DND-41 (cell line): ENCODE results near the gene DPM3.

Experiments used
- ATAC-seq: fragments of 200-7000 bp; cut with Tn5 transposase; 3 replicates; pipeline ENCODE4 v1.9.1; 2021; ENCODE audit warnings: low read depth; ENCODE audit not compliant: insufficient read depth
- DNase-seq: peaks from one replicate; pipeline ENCODE4 v3.0.0-alpha.2; 2020
- H2AFZ ChIP-seq: 2 replicates; pipeline ENCODE4 v1.6.0; 2012; ENCODE audit warnings: low read depth, low read length
- H3K27ac ChIP-seq: 2 replicates; pipeline ENCODE4 v1.5.1; 2012; ENCODE audit warnings: low read length, inconsistent platforms
- H3K27me3 ChIP-seq: fragments of 200-600 bp; sonication (generic); 2 replicates; pipeline ENCODE4 v1.6.0; 2012; ENCODE audit warnings: low read length, mild to moderate bottlenecking, inconsistent platforms; ENCODE audit not compliant: insufficient read depth, poor library complexity
- H3K36me3 ChIP-seq: 2 replicates; pipeline ENCODE4 v1.5.1; 2012; ENCODE audit warnings: low read length, inconsistent platforms; ENCODE audit not compliant: insufficient read depth
- H3K4me1 ChIP-seq: 2 replicates; pipeline ENCODE4 v1.5.1; 2012; ENCODE audit warnings: mild to moderate bottlenecking, low read length; ENCODE audit not compliant: insufficient read depth
- H3K4me2 ChIP-seq: 2 replicates; pipeline ENCODE4 v1.6.0; 2012; ENCODE audit warnings: mild to moderate bottlenecking, moderate library complexity, low read length, inconsistent platforms; ENCODE audit not compliant: insufficient read depth
- H3K4me3 ChIP-seq, 2 experiments: fragments of 200-600 bp in 1 of 2; shearing (Covaris generic) in 1 of 2; 2 replicates each; pipeline ENCODE4 v1.5.1; 2012 to 2016; ENCODE audit warnings: inconsistent platforms in 2 of 2, low read length in 2 of 2, mild to moderate bottlenecking in 2 of 2, low read depth in 1 of 2, moderate library complexity in 1 of 2
- H3K79me2 ChIP-seq: 2 replicates; pipeline ENCODE4 v1.6.0; 2012; ENCODE audit warnings: low read length, inconsistent platforms; ENCODE audit not compliant: insufficient read depth
- H3K9ac ChIP-seq: 2 replicates; pipeline ENCODE4 v1.6.0; 2012; ENCODE audit warnings: low read depth, mild to moderate bottlenecking, inconsistent platforms, low read length, moderate library complexity
- H3K9me3 ChIP-seq: 2 replicates; pipeline ENCODE4 v1.5.1; 2012; ENCODE audit warnings: low read length, moderate library complexity, mild to moderate bottlenecking, inconsistent platforms; ENCODE audit not compliant: insufficient read depth, severe bottlenecking
- H4K20me1 ChIP-seq: 2 replicates; pipeline ENCODE4 v1.6.0; 2012; ENCODE audit warnings: low read length; ENCODE audit not compliant: insufficient read depth
- EZH2 ChIP-seq: IDR thresholded peaks from 3 replicates; pipeline ENCODE4 v1.6.1; 2012; ENCODE audit warnings: borderline replicate concordance, low read depth, mild to moderate bottlenecking, moderate library complexity, low read length, inconsistent platforms; ENCODE audit not compliant: severe bottlenecking
- TF ChIP-seq, protein P1 (sequence below): IDR thresholded peaks from 2 replicates; pipeline ENCODE4 v1.5.1; 2012; ENCODE audit warnings: borderline replicate concordance, low read length, moderate library complexity, mild to moderate bottlenecking; ENCODE audit not compliant: poor library complexity, severe bottlenecking; ENCODE audit errors: extremely low read depth

DPM3 gene

DNA sequence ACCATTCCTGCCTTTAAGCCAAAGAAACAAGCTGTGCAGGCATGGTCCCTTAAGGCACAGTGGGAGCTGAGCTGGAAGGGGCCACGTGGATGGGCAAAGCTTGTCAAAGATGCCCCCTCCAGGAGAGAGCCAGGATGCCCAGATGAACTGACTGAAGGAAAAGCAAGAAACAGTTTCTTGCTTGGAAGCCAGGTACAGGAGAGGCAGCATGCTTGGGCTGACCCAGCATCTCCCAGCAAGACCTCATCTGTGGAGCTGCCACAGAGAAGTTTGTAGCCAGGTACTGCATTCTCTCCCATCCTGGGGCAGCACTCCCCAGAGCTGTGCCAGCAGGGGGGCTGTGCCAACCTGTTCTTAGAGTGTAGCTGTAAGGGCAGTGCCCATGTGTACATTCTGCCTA is 6.0 kb downstream of the DPM3 start:
- no peak for ATAC-seq
- Histone ChIP-seq H4K20me1 (peaks cover 7% of the 10 kb centered on the region; the same call in 1 of the 2 replicates), H2AFZ (no peak overlapping the region), H3K27me3 (no peaks in the 10 kb centered on the region), H3K4me1 (peaks cover 43% of the 10 kb centered on the region), H3K4me2 (peak overlapping the region; percentile 98), H3K4me3 (peak overlapping the region in 1 of 2 experiments; percentile 12; a peak in 1 of 4 replicates), H3K9ac (peak overlapping the region; percentile 83), H3K27ac (no peak overlapping the region), H3K9me3 (no peaks in the 10 kb centered on the region), H3K79me2 (peaks cover 27% of the 10 kb centered on the region), H3K36me3 (peaks cover 15% of the 10 kb centered on the region)
- no peak for TF ChIP-seq EZH2
- TF ChIP-seq, protein P1, sequence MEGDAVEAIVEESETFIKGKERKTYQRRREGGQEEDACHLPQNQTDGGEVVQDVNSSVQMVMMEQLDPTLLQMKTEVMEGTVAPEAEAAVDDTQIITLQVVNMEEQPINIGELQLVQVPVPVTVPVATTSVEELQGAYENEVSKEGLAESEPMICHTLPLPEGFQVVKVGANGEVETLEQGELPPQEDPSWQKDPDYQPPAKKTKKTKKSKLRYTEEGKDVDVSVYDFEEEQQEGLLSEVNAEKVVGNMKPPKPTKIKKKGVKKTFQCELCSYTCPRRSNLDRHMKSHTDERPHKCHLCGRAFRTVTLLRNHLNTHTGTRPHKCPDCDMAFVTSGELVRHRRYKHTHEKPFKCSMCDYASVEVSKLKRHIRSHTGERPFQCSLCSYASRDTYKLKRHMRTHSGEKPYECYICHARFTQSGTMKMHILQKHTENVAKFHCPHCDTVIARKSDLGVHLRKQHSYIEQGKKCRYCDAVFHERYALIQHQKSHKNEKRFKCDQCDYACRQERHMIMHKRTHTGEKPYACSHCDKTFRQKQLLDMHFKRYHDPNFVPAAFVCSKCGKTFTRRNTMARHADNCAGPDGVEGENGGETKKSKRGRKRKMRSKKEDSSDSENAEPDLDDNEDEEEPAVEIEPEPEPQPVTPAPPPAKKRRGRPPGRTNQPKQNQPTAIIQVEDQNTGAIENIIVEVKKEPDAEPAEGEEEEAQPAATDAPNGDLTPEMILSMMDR = no peak
- no peak for DNase-seq

- H3K9ac ChIP-seq = 0 out of 2 replicates have a peak overlapping the region, but pooled peaks have one; percentile 83
- H3K27ac ChIP-seq = no peak overlapping the region
- no peaks in the 10 kb centered on the region for H3K9me3 ChIP-seq
- H4K20me1 ChIP-seq = peaks cover 7% of the 10 kb centered on the region; the same call in 1 of the 2 replicates
- DNase-seq (no peak), ATAC-seq (no peak)
- peaks cover 4% of the 10 kb centered on the region for H3K27me3 ChIP-seq
- H3K79me2 ChIP-seq = peaks cover 22% of the 10 kb centered on the region
- H3K36me3 ChIP-seq = peaks cover 12% of the 10 kb centered on the region
- TF ChIP-seq, protein P1 = no peak
- no peak for TF ChIP-seq EZH2
- peak overlapping the region; percentile 98; the same call in 1 of the 2 replicates for H3K4me2 ChIP-seq
- no peak overlapping the region for H2AFZ ChIP-seq
- H3K4me3 ChIP-seq = no peak overlapping the region
- peaks cover 43% of the 10 kb centered on the region for H3K4me1 ChIP-seq
These were observed 6.5 kb downstream of the DPM3 start for GRCh38 chr1:155133799-155134281.

- H3K4me2 ChIP-seq = no peak overlapping the region
- peaks cover 7% of the 10 kb centered on the region for H3K79me2 ChIP-seq
These were observed 8.5 kb downstream of the DPM3 start for GRCh38 chr1:155131856-155132255.

More at GRCh38 chr1:155131856-155132255, 8.5 kb downstream of the DPM3 start:
- Histone ChIP-seq H3K27me3 (peaks cover 24% of the 10 kb centered on the region), H3K9me3 (no peaks in the 10 kb centered on the region), H4K20me1 (0 out of 2 replicates have a peak, but pooled peaks cover 2% of the 10 kb centered on the region), H3K4me1 (peaks cover 44% of the 10 kb centered on the region), H2AFZ (no peak overlapping the region), H3K4me3 (no peak overlapping the region), H3K27ac (no peak overlapping the region), H3K36me3 (no peaks in the 10 kb centered on the region), H3K9ac (no peak overlapping the region)
- no peak for DNase-seq
- no peak for ATAC-seq
- no peak for TF ChIP-seq EZH2
- TF ChIP-seq, protein P1 = no peak
